HG03159 (cell line): ENCODE results near the gene NCAM2.

ENCODE experiments used
- ATAC-seq: cut with Tn5 transposase; IDR thresholded peaks from one replicate; pipeline ENCODE4 v1.9.1; 2021; ENCODE audit warnings: mild to moderate bottlenecking, moderate library complexity; ENCODE audit not compliant: unreplicated experiment

Gene NCAM2

DNA sequence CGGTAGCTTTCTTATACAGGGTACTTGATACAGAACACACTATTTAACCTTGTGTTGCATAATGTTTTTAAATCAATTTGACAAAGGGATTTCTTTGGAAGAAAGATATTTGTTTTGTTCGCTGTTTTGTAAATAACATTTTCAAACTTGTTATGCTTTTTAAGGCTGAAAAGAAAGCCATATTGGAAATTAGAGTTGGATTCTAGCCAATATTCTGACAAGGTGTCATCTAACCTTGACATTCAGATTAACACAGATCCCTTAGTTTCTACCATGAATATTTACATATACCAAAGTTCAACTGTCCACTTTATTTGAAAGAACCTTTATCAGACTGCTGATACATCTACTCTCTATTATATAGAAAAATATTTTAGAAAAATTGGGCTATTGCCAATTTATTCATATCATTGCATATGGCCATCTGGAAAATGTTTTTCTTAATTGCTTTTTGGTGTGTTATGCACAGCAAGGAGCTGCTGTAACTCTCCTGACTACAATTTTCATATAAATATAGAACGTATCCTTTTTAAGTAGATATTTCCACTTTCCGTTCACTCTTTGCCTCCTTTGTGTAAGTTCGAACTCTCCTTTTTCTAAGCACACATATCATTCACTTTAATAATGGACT, 206.3 kb downstream of the NCAM2 start:
- no peak for ATAC-seq

DNA sequence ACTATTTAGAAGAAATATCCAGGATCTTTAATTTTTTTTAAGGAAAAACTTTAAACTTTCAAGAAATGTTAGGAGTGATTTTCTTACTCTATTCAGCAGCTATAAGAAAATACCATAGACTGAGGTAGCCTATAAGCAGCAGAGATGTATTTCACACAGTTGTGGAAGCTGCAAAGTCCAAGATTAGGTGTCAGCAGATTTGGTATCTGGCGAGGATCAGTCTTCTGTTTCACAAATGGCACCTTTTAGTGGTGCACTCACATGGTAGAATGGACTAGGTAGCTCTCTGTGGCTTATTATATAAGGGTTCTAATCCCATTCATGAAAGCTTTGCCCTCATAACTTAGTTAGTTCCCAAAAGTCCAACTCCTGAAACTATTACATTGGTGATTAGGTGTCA, 207.4 kb downstream of the NCAM2 start:
- ATAC-seq: no peak

DNA sequence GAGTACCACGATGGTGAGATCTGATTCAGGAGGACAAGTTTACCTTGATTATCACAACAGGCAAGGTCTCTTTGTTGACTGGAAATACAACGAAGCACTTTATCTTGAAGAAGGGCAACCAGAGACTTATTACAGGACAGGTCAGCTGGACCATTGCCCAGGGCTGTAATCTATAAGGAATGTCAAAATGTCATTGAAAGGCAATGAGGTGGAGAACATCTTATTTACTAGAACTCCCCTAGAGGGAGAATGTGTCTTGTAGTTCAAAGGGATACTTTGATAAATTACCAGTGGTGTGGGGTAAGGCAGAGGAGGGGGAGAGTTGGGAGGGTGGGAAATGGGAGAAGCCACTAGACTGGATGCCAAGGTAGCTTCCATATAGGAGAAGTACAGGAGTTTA, 212.3 kb downstream of the NCAM2 start:
- ATAC-seq: no peak

DNA sequence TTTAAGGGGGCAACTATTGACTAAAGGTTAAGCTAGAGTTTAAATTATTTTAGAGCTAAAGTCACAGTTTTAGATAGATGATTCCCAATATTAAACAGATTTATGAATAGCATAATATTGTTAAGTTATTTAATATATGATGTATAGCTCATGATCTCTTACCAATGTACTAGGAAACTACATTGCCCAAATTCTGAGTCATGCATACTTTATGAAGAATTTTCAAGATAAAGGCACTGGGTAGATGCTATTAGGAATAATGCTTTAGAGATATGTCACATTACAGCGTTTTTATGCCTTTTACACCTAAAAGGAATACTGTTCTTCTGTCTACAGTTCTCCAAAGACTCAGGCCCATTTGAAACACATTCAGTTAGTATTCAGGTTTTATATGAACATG, 215.1 kb downstream of the NCAM2 start:
- no peak for ATAC-seq

DNA sequence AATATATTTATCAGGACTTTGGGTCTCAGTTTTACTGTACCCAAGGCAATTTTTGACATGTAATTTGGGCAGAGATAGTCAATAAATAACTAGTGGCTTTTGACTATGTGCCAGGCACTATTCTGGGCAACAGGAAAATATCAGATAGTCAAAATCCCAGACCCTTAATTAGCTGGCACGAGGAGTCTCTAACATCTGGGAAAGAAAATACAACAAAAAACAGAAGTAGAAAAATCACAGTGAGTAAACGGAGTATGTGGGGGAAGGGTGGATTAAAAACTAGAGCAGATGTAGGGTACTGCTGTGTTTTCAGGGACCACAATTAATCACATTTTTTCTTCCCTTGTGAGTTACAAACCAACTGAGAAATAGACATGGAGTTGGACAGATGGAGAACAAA, 217.8 kb downstream of the NCAM2 start:
- ATAC-seq: no peak

DNA sequence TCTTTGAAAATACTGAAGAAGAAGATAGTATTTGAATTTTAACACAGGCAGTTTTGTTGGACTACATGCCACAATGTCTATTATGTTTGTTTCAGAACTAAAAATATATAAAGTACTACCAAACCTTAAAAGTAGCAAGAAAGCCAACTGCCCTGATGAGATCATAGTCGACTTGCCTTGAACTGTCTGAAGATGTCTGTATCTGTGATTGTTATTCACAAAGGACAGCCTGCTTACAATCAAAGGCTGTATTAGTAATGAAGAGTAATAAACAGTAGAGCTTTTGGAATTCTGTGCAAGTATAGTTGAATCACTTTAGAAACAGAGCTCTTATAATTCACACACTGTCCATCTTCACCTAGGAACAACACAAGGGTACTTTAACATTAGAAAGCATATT, 228.3 kb downstream of the NCAM2 start:
- ATAC-seq: no peak

DNA sequence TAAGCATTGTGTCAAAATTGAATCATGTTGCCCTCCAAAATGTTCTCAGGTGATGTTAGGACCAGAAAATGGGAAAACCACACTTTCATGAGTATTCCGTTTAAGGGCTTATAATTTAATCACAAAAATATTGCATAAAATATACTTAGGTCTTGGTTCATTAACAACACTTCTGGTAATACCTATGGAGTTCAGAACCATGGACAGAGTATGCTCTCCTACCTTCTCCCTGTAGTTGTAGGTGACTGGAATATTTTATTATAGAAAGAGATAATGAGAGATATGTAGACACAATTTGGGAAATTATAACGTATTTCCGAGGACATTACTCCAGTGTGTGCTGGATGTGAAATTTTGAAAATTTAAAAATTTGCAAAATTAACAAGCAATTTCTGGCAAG, 232.5 kb downstream of the NCAM2 start:
- no peak for ATAC-seq

DNA sequence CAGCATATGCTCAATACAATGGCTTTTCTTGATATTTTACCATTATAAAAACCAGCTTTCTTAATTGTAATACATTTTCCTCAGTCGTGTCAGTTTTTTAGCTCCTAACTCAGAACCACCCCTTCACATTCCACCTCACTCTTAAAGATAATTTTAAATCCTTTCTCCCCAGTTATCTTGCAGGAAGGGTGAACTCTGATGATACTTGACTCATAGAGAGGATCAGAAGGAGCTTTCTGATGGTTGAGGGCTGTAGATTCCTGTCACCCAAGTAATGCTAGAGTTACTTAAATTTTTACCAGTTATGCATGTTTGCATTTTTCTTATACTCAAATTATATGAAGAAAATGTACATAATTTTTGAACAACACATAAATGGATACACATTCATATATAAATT, 233.7 kb downstream of the NCAM2 start:
- no peak for ATAC-seq

DNA sequence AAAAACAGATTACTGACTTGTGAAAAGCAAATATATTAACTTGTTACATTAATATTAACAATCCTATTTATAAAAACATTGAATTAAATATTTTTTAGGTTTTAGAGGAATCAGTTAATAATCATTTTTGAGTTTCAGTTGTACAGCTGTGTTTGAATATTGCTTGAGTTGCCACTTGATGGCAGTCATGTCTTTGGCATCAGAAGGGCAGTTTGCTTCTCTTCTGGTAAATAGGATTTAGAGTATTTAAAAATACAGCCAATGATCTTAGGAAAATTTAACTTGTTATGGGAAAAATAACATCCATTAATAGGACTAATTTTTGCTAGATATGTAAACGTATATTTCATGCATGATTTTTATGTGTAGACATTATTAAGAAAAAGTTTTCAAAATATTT, 234.1 kb downstream of the NCAM2 start:
- no peak for ATAC-seq

DNA sequence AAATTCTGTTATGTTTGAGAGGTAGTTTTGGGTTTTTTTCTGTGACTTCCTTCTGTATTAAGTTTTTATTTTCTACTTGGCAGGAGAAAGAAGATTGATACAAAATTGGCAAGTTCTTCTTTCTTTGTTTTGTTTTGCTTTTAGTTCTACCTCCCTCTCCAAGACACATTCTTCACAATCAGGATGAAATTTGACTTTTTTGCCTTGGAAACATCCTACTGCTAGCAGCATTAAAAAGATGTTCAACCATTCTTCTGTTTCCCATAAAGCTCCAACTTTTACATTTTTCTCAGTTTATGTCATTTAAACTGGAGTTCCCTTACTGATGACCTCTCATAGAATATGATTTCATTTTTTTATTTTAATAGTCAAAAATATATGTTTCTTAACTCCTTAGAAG, 234.8 kb downstream of the NCAM2 start:
- ATAC-seq: no peak

DNA sequence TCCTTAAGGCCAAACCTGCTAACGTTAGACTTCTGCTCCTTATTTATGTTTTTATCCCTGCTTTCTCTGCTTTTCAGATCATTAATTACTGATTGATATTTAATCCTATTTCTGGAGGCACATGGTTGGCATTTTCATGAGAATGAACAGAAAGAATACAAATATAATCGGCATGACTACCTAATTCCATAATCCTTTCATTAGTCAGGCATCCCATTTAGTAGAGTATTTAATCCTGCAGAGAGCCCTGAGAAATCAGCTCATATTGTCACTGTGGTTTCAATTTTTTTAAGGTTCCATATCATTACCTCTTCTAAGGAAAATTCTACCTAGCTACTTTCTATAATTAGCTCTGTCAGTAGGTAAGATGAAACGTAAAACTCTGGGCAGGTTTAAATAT, 238.8 kb downstream of the NCAM2 start:
- no peak for ATAC-seq

DNA sequence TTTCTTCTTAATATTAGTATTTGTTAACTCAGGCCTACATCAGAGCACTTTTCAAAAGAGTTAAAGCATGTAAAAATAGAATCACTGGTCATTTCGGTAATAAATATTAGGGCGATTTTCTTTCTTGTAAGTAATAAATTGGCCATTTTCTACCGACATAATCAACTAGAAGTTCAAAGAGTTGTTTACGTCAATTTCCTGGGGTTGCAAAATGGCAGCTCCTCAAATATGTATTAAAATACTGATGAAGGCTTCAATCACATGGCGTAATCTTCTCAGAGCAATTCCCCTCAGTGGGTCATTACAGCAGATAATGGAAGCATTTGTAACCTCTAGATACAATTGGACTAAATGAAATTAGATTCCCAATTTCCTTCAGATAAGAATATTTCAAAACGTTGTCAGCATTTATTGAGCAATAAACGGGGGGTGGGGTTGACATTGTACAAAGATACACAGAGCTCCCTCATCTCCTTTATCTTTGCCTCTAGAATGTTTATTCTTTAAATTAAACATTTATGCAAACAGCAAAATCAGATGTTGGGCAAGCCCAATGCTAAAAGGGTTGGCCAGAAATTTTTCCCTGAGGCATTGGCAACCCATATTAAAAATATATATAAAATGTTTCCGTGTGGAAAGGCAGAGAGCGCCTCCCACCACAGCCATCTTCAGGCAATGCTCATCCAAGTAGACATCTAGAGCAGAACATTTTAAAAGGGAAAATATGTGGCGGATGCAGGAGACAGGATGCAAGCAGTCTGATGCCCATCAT, 240.6 kb downstream of the NCAM2 start:
- ATAC-seq: no peak

DNA sequence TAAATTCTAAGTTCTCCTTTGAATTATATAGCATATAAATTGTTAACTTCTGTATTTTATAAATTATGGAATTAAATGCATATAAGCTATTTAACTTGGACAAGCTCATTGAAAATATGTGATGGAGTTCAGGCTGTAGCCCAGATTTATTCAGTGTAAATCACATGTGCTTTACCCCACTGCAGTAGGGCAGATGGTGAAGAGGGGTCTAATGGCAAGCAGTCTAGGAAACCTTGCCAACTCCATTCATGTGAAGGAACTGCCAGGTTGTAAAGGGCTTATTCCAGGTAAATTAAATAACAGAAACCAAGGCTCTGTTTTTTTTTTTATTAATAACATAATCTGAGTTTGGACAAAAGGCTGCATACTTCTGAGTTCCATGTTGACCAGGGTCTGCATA, 243.2 kb downstream of the NCAM2 start:
- no peak for ATAC-seq

DNA sequence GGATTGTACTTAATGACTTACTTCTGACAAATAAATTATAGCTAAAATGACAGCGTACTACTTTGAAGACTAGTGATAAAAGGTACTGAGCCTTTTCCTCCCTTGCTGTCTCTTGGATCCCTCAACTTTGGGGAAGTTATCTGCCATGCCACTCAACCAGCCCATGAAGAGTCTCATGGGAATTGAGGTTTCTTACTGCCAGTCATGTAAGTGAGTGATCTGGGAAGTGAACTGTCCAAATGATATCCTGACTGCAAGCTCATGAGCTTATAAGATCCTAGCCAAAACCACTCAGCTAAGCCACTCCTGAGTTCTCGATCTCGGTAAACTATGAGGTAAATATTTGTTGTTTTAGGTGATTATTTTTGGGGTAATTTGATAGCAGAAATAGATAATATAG, 247.8 kb downstream of the NCAM2 start:
- ATAC-seq: no peak

DNA sequence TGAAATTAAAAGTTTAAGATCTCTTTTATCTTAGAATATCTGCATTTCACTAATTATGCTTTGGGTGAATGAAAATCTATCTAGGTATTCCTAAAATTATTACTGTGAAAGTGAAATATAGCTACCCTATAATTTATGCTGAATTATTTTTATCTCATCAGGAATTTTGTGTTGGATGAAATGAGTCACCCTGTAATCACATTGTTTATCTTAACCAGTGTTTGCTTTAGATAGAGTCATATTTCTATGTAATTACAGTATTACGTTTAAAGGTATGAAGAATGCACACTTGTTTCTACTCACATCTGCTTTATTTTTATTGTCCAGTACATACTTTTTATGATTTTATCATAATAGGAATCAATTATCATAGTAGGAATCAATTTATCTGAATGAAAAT, 249.2 kb downstream of the NCAM2 start:
- ATAC-seq: no peak

DNA sequence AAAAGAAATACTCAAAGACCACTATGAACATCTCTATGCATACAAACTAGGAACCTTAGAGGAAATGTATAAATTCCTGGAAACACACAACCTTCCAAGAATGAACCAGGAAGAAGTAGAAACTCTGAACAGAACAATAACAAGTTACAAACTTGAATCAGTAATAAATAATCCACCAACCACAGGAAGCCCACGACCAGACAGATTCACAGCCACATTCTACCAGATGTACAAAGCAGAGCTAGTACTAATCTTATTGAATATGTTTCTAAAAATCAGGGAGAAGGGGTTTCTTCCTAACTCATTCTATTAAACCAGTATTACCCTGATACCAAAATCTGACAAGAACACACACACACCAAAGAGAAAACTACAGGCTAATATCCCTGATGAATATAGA, 263.8 kb downstream of the NCAM2 start:
- no peak for ATAC-seq

DNA sequence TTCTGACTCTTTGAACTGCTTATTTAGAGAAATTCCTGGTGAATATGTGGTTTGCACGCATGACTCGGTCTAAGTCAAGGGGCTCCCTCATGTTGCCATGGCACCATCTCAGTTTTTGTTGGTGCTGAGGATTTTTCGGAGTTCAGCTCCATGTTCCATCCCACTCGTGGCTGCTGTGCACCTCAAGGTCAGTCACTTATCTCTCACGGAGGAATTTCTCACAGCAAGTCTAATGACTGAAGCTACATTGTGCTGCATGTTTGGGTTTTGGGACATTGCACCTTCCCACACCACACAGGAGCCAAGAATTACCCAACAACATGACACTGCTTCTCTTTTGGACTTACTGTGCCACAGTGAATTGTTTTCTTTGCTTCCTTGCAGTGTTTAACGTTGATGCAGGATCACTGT, 269.9 kb downstream of the NCAM2 start:
- ATAC-seq: no peak

DNA sequence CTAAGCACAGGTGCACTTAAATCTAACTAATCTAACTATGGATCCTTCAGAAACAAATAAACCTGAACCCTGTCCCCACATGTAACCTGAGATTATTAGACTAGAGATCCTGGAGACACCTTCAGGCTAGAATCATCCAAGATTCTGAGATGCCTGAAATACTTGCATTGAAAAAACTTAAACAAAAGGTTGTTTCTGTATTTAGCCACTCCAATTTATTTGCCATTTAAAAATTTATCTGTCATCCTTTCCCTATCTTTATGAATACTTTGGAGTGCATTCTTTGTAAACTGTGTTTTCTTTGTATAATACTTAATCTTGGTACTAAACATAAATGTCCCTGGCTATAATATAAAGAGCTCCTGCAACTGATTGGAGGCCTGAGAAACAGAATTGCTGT, 270.7 kb downstream of the NCAM2 start:
- no peak for ATAC-seq

DNA sequence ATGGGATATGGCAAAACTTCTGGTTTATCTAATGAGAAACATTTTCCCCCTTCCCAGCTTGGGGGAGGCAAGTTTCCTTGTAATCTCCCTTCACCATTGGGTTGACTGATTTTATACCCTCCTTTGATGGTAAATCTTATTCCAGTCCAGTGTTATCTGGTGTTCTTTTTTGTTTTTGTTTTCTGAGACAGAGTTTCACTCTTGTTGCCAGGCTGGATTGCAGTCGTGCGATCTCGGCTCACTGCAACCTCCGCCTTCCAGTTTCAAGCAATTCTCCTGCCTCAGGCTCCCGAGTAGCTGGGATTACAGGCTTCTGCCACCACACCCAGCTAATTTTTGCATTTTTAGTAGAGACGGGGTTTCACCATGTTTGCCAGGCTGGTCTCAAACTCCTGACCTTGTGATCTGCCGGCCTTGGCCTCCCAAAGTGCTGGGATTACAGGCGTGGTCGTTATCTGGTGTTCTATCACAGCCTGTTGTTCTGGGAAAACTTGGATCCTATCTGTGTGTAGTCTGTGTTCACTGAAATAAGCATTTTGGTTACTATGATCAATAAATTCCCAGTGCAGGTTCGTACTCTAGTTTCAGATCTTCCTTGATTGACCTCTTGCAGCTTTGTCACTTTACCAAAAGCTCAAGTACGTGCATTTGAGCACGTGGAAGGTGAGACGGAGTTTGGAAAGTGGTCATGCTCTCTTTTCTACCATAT, 281.1 kb downstream of the NCAM2 start:
- no peak for ATAC-seq

DNA sequence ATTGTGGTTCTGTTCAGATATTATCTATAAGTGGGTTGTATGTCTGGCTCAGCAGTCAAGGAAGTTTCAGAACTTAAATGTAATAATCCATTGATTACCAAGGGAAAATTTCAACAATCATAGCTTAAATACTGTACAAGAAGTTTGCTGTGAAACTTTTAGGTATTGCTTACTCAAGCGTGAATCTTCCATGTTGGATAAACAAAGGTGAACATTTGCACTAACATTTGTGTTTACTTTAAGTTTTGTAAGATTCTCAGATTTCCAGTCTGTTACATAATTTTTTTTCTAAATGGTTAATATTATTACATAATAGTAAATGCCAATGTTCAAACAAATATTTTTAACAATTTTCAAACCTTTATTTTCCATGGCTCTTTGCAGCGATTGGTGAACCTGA, 285.6 kb downstream of the NCAM2 start:
- ATAC-seq: no peak

DNA sequence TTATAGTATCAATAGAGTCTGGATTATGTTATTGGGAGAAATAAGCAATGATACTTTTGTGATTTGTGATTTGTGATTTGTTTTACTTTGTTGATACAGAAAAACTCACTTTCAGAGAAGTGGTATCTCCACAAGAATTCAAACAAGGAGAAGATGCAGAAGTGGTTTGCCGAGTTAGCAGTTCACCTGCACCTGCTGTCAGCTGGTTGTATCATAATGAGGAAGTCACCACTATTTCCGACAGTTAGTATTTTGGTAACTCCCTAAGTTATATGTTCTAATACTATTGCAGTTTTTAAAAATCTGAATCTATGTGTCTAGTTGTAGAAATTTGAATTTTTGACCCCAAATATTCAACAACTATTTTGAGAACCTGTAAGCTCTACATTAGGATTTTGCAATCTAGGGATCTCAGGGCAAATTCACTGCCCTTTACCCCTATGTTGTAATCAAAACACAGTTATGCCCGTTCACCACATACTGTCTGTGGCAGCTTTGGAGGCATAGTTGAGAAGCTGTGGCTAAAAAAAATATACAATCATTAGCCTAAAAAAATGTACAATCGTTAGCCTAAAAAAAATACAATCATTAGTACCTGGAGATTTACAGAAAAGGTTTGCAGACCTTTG, 288.1 kb downstream of the NCAM2 start:
- ATAC-seq: no peak

DNA sequence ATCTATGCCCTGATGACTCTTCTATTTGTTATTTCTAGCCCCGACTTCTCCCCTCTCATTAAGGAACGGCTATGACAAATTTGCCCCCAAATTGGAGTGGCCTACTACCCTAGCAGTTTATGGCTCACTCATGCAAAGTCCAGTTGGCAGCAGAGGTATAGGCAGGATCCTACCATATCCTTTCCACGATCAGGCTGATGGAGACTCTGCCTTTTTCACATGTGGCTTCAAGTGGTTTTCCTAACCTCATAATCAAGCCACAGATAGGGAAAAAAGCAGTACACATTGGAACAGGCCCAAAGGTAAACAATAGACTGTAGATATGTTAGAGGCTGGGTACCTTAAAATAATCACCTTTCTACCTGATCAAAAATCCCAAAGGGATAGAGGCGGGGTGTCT, 292.5 kb downstream of the NCAM2 start:
- ATAC-seq: no peak
